ENCODE results near the gene TRIM66.

TRIM66 gene

GRCh38 chr11:8715501-8715900 is 33.0 kb upstream of the TRIM66 start:
- DNase-seq (ENCODE audit: low read depth in 2 of 3, low spot score in 1 of 3): no peak

DNA sequence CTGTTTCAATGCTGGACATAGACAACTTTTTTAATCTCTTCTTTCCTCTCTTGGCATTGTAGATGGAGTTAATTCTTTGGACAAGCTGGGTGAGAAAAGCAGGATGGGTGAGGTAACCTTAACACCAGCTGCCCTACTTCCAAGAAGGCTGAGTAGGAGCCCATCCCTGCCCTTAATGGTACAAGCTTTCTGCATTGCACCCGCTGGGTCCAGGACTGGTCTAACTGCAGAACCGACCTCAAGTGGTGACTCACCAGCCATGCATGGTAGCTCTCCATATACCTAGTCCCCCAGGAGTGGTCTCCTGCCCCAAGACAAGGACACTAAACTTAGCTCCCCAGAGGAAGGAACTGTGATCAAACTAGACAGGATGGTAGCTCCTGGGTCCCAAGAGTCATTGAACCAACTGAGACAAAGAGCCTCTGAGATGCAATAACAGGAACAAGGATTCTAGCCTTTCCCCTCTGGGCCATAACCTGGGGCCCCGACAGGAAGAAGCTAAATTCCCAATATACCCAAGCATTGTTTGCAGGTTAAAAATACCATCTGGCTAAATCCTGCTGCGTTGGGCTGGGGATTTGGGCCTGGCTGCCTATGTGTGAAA is 32.3 kb upstream of the TRIM66 start:
- DNase-seq (ENCODE audit: low read depth in 2 of 3, low spot score in 1 of 3): no peak

- no peak for DNase-seq (ENCODE audit: low read depth in 2 of 3, low spot score in 1 of 3)
Observed at GRCh38 chr11:8713760-8714454, 31.4 kb upstream of the TRIM66 start.

DNA sequence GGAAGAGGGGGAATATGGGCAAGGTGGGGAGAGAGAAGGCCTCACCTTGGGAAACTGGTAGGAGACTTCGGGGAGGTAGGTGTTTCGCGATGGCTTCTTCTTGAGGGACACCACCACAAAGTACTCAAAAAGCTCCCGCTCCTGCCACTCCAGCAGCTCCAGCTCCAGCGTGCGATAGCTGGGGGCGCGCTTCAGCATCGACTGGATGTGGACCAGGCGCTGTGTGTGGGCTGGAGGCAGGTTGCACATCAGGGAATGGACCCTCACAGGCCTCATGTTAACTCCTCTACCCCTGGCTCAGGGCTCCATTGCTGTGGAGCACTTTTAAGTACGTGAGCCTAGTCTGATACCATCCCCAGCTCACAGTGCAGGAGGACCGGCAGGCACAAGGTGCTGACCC is 30.0 kb upstream of the TRIM66 start:
- no peak for DNase-seq (ENCODE audit: low read depth in 2 of 3, low spot score in 1 of 3)

DNA sequence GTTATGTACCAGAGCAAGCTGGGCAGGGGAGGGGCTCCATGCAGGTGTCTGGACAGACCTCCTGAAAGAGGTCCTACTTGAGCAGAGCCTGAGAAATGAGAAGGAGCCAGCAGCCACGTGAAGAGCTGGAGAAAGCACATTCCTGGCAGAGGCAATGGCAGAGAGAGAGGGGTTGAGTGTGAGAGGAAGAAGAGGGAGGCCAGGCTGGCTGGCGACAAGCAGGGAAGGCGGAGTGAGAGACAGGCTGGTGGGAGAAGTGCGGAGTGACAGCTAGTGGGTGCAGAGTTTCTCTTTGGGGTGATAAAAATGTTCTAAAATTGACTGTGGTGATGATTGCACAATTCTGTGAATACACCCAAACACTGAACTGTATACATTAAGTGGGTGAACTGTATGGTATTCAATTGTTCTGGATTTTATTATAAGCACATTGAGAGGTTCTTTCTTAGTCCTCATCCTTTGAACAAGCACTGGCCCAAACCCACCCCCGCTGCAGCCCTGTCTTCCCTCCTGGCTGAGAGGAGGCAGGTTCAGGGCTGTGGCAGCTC is 29.5 kb upstream of the TRIM66 start:
- DNase-seq (ENCODE audit: low read depth in 2 of 3, low spot score in 1 of 3): no peak

DNA sequence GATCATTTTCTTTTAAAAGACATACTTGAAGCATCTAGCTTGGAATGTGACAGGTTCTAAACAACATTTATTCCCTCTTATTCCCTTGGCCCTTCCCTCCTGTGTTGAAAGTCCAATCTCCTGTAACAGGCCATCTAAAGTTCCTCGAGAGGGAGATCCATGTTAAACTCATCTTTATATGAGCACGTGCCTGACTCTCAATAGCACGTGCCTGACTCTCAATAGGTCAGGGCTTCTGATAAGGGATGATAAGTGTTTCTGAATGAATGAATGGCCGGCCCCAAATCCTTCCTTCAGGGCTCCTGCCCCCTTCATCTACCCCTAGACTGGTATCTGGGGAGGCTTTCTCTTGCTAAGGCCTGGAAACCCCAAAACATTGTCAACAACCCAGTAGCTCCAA is 27.3 kb upstream of the TRIM66 start:
- no peak for DNase-seq (ENCODE audit: low read depth in 2 of 3, low spot score in 1 of 3)

- no peak for DNase-seq (ENCODE audit: low read depth in 2 of 3, low spot score in 1 of 3)
Observed at GRCh38 chr11:8709002-8709672, 26.7 kb upstream of the TRIM66 start.

DNA sequence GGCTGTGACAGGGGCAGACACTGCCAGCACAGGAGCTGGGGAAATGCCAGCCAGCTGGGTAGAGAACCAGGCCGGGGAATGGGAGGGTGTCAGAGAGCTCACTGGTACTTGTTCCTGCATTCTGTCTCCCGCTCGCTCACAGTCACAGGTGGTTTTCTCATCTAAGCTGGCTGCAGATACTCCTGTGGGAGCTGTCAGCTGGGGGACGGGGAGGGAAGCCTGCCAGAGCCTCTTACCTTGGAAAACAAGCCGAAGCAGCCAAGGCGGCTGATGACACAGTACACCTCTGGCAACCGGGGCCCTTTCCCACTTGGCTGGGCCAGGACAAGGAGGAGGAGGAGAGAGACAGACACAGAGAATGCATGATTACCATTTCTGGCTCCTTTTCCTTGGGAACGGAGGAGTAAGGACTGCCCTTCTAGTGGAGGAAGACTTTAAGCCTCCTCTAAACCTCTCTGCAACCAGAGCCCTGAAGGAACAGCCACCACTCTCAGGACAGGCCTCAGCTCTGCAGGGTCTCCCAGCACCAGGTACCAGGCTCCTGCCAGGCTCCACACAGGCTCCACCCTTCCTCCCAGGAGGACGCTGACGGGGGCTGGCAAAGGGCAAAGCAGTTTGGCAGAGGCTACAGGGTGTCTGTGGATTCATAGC is 25.2 kb upstream of the TRIM66 start:
- DNase-seq (ENCODE audit: low read depth in 2 of 3, low spot score in 1 of 3): no peak

DNA sequence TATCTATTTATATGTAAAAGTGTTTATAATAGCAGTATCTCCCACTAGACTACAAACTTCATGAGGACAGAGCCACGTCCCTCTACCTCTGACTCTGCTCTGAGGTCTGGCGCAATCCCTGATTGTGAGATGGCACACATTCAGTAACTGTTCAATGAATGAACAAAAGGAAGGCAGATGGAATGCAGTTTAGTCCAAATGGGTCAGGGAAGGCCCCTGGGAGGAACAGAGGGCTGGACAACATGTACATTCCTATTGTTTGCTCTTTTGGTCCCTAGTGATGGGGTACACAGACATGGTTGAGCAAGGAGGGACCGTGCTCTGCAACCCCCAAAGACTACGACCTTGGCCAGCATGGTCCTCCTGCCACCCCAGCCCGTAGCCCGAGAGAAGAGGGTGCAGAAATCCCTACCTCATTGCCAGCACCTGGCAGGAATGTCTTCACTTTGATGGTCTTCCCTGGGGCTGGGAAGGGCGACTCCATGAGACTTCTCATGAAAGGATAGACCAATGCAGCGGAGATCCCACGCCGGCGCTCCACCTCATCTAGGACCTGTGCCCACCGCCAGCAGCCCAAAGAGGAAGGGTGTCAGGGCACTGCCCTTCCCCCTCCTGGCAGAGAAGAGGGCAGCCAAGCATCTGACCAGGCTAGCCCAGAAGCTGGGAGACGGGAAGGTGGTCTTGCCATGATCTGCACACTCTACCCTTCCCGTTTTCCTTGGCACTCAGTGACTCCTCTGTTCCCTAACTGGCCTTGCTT is 24.4 kb upstream of the TRIM66 start:
- no peak for DNase-seq (ENCODE audit: low read depth in 2 of 3, low spot score in 1 of 3)

DNA sequence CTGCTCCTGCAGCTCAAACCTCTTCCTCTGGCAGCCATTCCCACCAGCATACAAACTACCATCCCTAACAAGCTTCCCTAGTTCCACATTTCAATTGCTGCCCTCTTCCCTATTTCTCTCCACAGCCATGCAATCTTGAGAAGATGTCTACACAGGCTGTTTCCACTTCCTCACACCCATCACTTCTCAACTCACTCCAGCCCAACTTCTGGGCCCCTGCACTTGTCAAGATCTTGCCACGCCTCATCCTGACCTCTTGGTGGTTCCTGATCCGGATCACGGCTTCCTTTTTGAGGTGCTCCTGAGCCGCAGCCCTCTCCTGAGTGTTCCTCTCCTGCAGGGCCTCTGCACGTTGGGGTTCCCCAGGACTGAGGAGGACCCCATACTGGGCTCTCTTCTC is 22.7 kb upstream of the TRIM66 start:
- DNase-seq (ENCODE audit: low read depth in 2 of 3, low spot score in 1 of 3): no peak

DNA sequence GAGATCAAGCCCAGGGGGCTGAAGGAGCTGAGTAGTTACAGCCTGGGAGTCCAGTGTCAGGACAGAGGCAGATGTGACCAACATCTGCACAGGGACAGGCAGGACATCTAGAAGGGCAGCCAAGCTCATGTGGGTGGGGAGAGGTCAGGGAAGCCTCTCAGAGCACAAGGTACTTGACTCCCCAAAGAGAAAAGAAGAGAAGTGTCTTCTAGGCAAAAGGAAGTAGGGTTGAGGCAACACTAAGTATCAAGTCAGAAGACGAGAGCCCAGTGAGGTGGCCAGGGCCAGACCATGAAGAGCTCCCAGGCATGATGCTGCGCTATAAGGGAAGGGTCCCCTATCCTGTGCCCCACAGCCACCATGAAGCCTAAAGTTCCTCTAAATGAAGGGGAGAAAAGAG is 21.7 kb upstream of the TRIM66 start:
- no peak for DNase-seq (ENCODE audit: low read depth in 2 of 3, low spot score in 1 of 3)

DNA sequence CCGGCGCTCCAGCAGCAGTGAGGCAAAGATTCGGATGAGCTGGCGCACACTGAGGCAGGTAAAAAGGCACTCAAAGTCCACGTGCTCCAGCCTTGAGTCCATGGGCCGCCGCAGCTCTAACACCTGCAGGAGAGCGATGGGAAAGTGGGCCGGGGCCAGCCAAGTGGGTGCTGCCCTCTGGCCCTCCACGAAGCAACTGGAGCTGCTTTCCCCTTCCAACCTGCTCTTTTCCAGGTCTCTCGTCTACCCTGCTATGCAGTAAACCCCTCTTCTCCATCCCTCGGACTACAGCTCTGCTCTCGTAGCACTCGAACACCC is 20.1 kb upstream of the TRIM66 start:
- DNase-seq (ENCODE audit: low read depth in 2 of 3, low spot score in 1 of 3): no peak

GRCh38 chr11:8701891-8702597 is 19.6 kb upstream of the TRIM66 start:
- no peak for DNase-seq (ENCODE audit: low read depth in 2 of 3, low spot score in 1 of 3)

GRCh38 chr11:8699903-8700302 is 17.4 kb upstream of the TRIM66 start:
- no peak for DNase-seq (ENCODE audit: low read depth in 2 of 3, low spot score in 1 of 3)

- no peak for DNase-seq (ENCODE audit: low read depth in 2 of 3, low spot score in 1 of 3)
Observed at GRCh38 chr11:8698917-8699441, 16.5 kb upstream of the TRIM66 start.

GRCh38 chr11:8698379-8698851 is 15.9 kb upstream of the TRIM66 start:
- no peak for DNase-seq (ENCODE audit: low read depth in 2 of 3, low spot score in 1 of 3)

GRCh38 chr11:8697054-8697453 is 14.6 kb upstream of the TRIM66 start:
- DNase-seq (ENCODE audit: low read depth in 2 of 3, low spot score in 1 of 3): no peak

DNA sequence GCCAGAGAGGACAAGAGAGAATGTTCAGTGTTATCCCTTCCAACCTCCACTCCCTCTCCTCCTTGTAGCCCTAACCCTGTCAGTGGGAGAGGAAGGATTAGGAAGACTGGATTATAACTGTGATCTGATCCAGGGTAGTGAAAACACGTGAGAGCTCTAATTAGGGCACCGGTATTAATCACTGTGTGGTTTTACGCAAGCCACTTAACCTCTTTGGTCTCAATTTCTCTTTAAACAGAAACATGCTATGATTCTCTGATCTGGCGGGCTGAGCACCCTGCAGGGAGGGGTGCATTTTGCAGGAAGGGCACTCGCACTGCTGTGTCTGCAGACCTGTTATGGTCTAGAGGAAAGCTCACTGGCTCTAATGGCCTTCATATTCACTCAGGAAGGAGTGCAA is 11.7 kb upstream of the TRIM66 start:
- DNase-seq (ENCODE audit: low read depth in 2 of 3, low spot score in 1 of 3): no peak

- DNase-seq (ENCODE audit: low read depth in 2 of 3, low spot score in 1 of 3): no peak
Observed at GRCh38 chr11:8693555-8693954, 11.1 kb upstream of the TRIM66 start.

- DNase-seq (ENCODE audit: low read depth in 2 of 3, low spot score in 1 of 3): no peak
Observed at GRCh38 chr11:8693010-8693551, 10.6 kb upstream of the TRIM66 start.
